GM21825 (cell line): Measurements from ENCODE around the gene ELOVL5.
"Not testable (repeated sequence)": the region's sequence is repeated elsewhere in the genome, so short reads cannot be mapped to it uniquely, and the experiment has no call there.

Experiments
- ATAC-seq: cut with Tn5 transposase; IDR thresholded peaks from one replicate; pipeline ENCODE4 v1.9.1; 2021; ENCODE audit warnings: mild to moderate bottlenecking, moderate library complexity; ENCODE audit not compliant: unreplicated experiment

ELOVL5 gene

DNA sequence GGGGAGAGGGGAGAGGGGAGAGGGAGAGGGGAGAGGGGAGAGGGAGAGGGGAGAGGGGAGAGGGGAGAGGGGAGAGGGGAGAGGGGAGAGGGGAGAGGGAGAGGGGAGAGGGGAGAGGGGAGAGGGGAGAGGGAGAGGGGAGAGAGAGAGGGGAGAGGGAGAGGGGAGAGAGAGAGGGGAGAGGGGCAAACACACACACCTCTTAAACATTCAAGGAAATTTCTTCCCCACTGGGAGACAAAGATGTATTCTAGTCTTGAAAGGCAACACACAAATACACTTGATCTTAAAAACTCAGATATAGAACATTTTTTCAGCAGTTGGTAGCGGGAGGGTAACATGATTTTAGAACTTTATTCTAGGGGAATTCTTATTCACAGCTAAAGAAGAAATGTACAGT lies 42.5 kb downstream of the ELOVL5 start:
- not testable (repeated sequence) for ATAC-seq

DNA sequence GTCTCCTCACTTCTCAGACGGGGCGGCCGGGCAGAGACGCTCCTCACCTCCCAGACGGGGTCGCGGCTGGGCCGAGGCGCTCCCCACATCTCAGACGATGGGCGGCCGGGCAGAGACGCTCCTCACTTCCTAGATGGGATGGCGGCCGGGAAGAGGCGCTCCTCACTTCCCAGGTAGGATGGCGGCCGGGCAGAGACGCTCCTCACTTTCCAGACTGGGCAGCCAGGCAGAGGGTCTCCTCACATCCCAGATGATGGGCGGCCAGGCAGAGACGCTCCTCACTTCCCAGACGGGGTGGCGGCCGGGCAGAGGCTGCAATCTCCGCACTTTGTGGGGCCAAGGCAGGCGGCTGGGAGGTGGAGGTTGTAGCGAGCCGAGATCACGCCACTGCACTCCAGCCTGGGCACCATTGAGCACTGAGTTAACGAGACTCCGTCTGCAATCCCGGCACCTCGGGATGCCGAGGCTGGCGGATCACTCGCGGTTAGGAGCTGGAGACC lies 43.2 kb downstream of the ELOVL5 start:
- ATAC-seq: not testable (repeated sequence)

DNA sequence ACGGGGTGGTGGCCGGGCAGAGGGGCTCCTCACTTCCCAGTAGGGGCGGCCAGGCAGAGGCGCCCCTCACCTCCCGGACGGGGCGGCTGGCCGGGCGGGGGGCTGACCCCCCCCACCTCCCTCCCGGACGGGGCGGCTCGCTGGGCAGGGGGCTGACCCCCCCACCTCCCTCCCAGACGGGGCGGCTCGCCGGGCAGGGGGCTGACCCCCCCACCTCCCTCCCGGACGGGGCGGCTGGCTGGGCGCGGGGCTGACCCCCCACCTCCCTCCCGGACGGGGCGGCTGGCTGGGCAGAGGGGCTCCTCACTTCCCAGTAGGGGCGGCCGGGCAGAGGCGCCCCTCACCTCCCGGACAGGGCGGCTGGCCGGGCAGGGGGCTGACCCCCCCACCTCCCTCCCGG lies 43.8 kb downstream of the ELOVL5 start:
- ATAC-seq: not testable (repeated sequence)

DNA sequence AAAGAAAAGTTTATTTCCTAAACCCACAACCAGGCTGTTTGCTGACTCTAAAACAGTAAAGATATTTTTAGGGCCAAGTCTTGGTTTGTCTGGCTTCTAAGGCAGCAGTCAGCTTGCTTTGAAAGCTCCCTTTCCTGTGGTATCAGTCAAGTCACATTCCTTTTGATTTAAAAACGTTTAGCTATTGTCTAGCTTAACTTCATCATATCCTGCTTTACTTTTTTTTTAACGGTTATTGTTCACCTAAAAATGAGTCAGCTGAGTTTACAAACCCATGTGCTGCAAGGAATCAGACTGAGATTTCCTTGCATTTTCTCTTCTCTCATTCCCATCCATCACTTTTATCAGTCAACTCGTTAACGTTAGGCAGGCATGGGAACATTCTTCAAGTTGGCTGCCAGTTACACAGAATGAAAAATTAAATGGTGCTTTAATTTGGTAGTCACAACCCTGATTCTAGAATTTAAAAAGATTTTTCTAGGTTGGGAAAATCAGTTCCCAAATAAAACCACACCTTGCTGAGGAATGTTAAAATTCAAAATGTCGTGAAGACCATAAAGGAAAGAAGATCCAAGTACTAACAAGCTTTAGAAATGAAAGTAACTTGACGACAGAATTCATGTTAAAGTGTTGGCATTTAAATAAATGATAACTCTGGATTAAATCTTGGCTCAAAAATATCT lies 45.9 kb downstream of the ELOVL5 start:
- ATAC-seq: no peak

DNA sequence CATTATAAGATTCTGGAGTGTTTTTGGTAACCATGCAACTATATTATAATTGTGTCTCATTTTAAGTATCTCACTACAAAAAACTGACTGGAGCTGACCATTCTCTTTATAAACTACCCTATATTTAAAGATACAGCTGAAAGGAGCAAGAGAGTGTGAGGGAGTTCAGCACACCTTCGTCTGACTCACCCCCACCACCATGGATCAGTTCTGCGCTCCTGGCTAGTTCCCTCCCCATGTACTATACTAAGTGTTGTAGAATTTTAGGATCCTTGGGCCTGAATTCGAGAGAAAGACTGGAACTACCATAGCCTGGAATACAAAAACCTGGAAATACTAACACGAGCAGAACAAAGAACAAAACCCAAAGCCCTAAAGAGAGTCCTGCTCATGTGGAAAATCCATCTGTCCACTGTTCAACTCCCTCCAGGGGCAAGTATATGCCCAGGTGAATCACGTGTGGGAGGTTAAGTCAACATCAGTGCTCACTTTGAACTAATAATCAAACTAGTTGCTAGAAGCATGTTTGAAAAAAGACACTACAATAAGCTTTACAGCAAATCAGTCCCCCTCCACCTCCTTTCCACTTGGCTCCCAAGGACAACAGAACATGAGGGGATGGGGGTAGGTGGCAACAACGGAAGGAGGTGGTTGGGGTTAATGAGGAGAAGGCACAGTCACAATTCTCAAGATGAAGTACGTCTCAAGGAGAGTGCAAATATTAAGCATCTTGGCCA lies 46.8 kb downstream of the ELOVL5 start:
- no peak for ATAC-seq

DNA sequence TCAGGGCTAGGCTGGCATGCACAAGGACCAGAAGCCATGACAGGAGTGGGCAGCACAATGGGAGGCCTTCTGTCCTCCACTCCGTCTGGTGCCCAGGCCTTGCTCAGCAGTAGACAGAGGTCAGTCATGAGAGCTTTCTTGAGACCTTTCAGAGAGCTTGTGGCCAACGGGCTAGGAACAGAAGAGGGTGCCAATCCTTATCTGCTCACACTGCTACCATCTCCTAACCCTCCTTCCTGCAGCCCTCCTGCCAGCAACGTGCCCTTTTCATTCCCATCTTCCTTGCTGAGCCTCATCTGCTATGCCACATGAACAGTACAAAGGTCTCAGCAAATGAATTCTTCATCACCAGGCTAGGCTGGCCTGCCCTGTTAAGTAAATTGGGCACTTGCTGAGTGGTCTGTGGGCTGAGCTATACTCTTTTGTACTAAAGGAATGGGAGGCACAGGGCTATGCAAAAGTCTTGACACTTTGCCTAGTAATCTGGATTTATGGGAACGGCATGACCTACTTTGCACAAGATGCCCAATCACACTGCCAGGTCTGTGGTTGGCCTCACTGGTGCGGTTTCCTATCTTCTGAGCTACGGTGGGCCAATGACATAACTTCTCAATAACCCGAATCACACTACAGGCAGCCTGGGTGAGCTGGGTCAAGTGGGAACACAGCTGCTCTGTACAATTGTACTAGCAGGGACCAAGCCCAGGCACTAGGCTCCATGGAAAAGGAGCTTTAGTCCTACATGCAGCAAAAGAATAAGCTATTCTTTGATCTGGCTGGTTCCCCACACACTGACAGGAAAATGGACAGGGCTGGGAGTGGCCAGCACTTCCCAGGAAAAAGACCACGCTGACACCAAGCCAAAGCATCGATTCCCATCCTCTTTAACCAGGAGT lies 47.8 kb downstream of the ELOVL5 start:
- ATAC-seq: no peak

DNA sequence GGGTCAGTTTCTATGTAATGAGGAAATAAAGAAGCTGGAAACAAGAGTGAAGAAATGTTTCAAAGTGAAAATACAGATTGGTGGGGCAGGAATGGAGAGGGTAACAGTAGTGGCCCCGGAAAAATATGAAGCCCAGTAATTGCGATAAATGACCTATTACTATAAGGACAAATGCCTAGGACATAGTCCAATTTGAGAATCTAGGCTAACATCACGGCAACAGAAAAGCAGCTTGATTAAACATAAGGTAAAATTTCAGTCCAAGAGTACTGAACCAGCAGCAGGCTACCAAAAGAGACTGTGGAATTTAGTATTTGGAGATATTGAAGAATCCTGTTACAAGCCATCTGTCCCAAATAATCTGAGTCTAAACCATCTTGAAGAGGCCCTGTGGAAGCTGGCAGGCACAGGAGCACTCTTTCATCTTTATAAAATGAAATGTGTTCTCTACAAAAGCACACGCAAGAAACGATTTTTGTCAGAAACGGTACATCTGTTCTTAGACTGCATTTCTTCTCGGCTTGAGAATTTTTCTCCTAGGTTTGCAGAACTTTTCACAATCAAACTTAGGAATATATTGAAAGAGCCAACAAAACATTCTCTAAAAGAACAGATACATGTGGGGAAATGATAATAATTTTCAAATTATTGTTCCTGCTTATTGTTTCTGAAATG lies 49.3 kb downstream of the ELOVL5 start:
- ATAC-seq: no peak

DNA sequence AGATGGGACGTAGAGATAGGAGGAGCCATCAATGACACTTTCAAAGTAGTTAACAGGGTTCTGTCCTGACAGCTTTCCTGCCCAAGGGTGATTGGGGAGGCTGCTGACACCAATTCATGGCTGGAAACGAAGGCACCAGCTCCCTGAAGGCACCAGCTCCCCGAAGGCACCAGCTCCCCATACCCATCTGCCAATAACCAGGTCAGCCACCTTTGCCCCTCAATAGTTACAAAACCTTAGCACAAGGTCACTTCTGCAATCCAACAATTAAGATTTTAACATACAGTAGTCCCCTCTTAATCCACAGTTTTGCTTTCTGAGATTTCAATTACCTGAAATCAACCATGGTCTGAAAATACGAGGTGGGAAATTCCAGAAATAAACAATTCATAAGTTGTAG lies 51.7 kb downstream of the ELOVL5 start:
- no peak for ATAC-seq

DNA sequence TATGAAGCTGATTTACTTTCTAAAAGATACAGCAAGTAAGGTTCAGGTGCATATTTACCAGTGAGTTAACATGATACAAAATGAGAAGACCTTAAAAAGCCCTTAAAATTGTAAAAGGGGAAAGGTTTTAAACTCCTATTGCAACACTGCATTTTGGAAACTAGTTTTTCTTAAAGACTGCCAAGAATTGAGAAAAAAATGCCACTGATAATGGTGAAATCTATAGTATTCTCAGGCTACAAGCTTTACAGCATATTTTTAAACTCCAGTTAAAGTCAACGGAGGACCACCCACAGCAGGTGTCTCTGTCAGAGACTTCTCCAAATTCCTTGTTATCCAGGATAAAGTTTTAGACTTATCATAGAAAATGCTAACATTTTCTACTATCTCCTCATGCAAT lies 53.6 kb downstream of the ELOVL5 start:
- ATAC-seq: no peak

DNA sequence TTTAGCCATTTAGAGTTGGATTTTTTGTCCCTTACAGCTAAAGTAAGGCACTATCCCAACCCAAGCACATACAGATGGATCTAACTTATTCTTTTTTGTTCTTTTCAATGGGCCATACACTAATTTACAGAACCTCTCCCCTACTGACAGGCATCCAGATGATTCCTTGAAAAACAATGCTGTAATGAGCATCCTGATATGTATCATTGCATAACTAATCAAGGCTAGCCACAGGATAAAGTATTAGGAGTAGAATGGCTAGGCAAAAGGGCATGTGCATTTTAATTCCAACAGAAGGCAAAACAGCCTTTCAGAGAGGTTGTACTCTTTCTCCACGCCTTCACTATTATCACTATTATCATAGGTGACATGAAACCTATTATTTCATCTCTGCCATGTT lies 54.1 kb downstream of the ELOVL5 start:
- no peak for ATAC-seq

DNA sequence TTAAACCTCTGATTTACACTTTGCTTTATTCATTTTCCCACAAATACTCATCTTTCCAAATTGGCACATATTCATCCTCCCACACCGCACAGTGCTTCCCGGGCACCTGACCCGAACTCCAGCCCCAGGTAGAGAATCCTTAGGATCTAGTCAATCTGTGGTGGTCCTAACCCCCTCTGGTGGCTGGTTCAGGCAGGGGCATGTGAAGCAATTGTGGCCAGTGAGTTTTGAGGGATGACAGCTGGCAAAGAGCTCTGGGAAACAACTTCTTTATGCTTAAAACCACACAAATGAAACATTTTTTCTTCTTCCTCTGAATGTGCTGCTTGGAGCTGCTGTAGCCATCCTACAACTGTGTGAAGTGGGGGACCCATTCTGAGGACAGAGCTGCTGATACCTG lies 54.7 kb downstream of the ELOVL5 start:
- ATAC-seq: no peak

DNA sequence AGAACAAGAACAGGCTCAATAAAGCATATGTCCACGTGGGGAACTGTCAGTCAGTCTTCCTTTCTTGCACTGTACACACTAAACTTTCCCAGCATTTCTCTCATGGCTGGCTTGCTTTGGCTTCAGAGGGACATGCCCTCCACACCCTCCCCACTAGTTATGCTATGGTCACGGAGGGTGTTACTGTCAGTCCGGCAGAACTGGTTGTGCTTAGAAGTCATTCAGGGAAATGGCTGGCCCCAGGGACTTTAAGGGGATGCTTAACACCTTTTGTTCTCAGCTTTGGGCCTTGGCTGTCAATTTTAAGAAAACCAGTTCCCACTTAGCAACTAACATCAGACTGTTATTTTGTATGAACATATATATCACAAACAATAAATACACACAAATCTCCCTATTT lies 55.1 kb downstream of the ELOVL5 start:
- no peak for ATAC-seq

DNA sequence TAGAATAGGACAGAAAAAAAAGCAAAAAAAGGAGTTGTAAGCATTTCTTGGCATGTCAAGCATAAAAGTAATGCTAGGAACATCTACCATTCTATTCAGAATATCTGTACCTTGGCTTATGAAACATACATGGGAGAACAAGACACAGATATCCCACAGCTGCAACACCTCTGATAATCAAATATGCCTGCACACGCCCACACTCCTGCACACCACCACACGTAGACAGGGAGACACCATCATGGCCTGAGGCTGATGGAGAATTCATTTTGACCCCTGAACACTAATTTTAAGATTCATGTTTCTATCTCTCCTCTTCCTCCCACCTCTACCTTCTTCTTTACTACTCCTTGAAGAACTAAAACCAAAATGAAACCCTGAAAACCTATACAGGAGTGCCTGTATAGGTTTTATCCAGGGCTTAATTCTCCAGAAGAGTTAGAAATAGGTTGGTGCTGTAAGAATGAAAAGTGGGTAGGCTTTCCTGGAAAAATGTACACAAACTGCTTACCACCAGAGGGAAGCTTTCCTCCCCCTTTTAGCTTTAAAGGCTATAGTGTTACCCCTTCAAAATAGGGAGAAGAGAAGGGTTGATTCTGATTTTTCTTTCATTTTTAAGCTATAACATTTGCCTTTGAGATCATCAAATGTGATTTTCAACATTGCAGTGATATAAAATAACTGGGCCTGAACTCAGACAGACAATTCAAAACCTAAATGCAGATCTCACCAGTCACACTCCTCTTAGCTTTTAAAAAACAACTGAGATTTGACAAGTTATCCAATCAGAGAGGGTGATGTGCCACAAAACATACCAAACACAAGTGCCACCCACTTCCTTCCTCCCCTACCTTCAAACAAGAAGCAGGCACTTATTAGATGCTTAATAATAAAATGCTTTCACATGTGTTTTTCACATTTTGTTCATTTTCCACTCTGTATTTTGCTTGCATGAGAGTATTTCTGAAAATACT lies 57.9 kb downstream of the ELOVL5 start:
- no peak for ATAC-seq

DNA sequence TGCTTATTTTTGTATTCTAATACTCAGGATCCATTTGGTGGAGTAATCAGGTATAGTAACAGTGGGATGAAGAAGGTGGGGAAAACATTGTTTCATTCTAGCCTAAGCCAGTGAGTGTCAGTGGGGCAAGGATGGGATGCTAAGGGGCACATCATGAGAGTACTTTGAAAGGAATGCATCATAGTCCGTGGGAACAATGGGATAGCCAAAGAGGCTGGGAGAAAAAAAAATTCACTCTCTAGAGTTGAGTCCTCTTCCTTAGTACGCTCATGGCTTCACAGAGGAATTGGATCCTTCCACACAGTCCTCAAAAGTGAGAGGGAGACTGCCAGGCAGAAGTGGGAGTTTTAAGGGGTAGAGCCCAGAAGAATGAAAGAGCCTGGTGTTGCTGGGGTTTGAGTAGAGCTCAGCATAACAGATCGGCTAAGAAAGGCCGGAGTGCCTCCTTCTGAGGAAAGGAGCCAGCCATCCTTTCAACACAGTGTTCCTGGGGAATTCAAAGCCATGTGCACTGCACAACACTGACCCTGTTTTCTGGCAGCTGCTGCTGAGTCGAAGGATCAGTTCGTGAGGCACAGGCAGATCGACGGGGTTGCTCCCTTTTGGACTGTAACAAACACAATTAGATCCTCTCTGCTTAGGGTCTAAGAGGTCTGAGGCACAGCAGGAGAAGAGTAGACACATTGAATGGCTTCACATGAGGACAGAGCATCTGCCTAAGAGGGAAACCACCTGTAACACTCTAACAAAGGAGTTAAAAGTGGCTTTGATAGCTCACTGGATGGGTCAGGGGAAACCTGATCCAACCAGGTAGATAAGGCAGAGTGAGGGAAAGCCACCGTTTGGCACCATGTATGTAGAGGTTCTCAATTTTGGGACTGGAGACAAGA lies 61.2 kb downstream of the ELOVL5 start:
- ATAC-seq: no peak

DNA sequence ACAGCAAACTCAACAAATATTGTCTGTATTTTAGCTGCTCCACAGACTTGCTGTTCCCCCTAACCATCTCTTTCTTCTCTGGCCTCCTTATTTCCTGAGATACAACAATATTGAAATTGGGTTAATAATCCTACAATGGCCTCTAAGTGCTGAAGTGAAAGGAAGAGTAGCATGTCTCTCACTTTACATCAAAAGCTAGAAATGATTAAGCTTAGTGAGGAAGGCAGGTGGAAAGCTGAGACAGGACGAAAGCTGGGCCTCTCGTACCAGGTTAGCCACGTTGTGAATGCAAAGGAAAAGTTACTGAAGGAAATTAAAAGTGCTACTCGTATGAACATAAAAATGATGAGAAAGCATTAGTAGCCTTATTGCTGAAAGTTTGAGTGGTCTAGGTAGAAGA lies 63.8 kb downstream of the ELOVL5 start:
- ATAC-seq: peak; percentile 66

DNA sequence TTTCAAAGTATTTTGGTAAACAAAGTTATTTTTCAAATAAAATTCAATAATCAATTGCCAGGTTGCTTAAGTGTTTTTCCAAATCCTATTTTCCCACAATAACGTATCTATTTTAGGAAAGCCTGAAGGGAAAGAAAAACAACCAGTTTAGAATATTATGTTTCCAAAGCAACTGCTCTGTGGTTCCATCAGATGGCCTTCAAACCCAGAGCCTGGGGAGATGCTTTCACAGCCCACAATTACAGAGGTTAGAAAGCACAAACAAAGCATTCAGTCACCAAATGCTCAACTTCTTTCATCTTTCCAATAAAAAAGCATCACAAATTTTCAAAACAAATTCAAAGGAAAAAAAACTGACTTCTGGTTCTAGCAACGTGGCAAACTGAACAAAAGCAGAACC lies 66.0 kb downstream of the ELOVL5 start:
- no peak for ATAC-seq

DNA sequence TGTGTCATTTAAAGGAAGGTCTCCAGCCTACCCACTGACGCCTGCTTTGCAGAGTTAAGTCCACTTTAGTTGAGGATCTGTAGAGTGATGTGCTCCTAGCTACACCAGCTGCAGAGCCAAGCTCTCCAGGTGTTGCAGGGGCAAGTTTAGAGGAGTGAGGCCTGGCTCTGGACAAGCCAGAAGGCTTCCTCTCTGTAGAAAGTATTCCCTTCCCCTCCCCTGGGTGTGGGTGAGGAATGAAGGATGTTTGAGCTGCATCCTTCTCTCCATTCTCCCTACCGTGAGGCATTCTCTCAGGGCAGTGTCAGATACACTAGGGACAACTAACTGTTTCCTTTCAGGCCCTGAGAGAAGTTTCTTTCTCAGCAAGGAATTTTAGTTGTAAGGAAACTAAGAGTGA lies 66.5 kb downstream of the ELOVL5 start:
- ATAC-seq: no peak

DNA sequence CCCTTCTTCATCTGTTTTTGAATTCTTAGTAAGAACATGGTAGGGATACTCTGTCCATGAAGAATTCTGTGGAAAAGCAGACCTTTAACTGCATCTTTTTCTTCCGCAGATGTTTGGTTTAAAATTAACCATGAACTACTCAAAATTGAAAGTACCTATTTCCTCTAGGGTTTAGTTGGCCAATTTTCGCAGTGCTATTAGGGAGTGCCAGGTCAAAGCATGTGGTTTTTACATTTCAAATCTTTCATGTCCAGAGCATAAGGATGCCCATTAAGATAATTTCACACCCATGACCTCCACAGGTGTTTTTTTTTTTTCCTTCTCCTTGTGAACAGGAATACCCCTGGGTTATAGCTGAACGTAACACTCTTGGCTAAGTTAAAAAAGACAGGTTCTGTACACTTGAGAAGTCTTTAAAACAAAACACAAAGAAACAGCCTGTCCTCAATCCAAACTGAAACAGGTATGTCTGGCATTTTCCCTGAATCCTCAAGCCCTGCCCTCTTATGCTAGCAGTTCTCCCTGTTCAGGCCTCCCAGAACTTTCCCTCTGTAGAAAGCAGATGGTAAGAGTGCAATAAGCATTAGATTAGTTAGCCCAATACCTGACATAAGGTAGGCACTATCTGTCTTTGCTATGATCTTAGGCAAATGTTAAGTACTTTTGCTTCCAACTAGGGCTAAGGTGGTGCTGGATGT lies 67.1 kb downstream of the ELOVL5 start:
- peak; percentile 64 for ATAC-seq
